GM12873 (cell line): ENCODE data around the gene ATPAF2.

Experiments
- CTCF ChIP-seq: IDR thresholded peaks from 2 replicates; pipeline ENCODE4 v1.5.1; 2012; ENCODE audit warnings: low read depth, mild to moderate bottlenecking, moderate library complexity, low read length, control low read depth; ENCODE audit not compliant: insufficient read depth; ENCODE audit errors: missing control alignments

The ATPAF2 gene

GRCh38 chr17:18071751-18072150 is 32.8 kb upstream of the ATPAF2 start:
- no peak for TF ChIP-seq CTCF

GRCh38 chr17:18070861-18071340 is 31.9 kb upstream of the ATPAF2 start:
- no peak for TF ChIP-seq CTCF

- no peak for TF ChIP-seq CTCF
Measured at GRCh38 chr17:18069101-18069500, 30.1 kb upstream of the ATPAF2 start.

GRCh38 chr17:18066866-18067265 is 27.9 kb upstream of the ATPAF2 start:
- no peak for TF ChIP-seq CTCF

GRCh38 chr17:18065546-18065945 is 26.6 kb upstream of the ATPAF2 start:
- TF ChIP-seq CTCF: no peak

- no peak for TF ChIP-seq CTCF
Measured at GRCh38 chr17:18064053-18064452, 25.1 kb upstream of the ATPAF2 start.

GRCh38 chr17:18059283-18059682 is 20.3 kb upstream of the ATPAF2 start:
- no peak for TF ChIP-seq CTCF
